ENCODE results near the gene SNX13.

DNA sequence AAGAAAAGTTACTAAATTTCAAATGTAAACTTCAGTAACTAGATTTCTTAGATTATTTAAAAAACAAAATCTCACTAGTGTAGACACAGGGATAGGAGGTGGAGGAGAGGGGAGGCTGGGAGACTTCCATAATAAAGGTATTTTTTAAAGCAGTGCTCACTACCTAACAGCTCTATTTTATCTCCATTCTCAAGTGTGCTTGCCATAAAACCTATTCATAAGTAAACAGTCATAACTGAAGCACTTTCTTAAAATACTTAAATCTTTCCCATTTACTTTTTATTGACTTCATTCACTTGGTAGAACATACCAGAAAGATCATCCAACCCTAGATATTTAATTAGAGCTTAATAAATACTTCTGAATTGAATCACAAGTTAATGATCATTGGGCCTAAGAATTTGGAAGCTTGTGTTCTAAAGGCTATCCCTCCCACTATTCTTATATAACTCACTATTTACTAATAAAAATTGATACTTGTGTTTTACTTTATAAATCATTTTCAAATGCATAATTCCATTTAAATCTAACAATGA, 107.4 kb downstream of the SNX13 start:
- TF ChIP-seq, protein P1, sequence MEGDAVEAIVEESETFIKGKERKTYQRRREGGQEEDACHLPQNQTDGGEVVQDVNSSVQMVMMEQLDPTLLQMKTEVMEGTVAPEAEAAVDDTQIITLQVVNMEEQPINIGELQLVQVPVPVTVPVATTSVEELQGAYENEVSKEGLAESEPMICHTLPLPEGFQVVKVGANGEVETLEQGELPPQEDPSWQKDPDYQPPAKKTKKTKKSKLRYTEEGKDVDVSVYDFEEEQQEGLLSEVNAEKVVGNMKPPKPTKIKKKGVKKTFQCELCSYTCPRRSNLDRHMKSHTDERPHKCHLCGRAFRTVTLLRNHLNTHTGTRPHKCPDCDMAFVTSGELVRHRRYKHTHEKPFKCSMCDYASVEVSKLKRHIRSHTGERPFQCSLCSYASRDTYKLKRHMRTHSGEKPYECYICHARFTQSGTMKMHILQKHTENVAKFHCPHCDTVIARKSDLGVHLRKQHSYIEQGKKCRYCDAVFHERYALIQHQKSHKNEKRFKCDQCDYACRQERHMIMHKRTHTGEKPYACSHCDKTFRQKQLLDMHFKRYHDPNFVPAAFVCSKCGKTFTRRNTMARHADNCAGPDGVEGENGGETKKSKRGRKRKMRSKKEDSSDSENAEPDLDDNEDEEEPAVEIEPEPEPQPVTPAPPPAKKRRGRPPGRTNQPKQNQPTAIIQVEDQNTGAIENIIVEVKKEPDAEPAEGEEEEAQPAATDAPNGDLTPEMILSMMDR (conservative IDR thresholded peaks at IDR 0.05; ENCODE audit: low read depth in 2 of 2) = no peak
- TF ChIP-seq EZH2 (IDR thresholded peaks at IDR 0.05; ENCODE audit: low read depth, unreplicated experiment) = no peak

Data from GM23338 (cell line).